Measurements from ENCODE around the gene SCUBE1.

The SCUBE1 gene

GRCh38 chr22:43243324-43243723, 99.8 kb downstream of the SCUBE1 start:
- no peak for TF ChIP-seq CTCF (IDR thresholded peaks at IDR 0.05)
- Histone ChIP-seq H3K4me1 (ENCODE audit: control insufficient read depth in 1 of 2, insufficient read depth in 1 of 2, low read depth in 1 of 2, low read length in 1 of 2) (no peaks in the 10 kb centered on the region), H3K9me3 (no peaks in the 10 kb centered on the region), H3K36me3 (no peaks in the 10 kb centered on the region), H3K27me3 (no peaks in the 10 kb centered on the region), H3K4me3 (ENCODE audit: low read depth in 1 of 2, low read length in 1 of 2) (no peak overlapping the region), H3K27ac (no peak overlapping the region)

GRCh38 chr22:43242627-43243026, 100.5 kb downstream of the SCUBE1 start:
- H3K4me3 ChIP-seq (ENCODE audit: low read depth in 1 of 2, low read length in 1 of 2): no peak overlapping the region
- no peaks in the 10 kb centered on the region for H3K9me3 ChIP-seq
- no peaks in the 10 kb centered on the region for H3K36me3 ChIP-seq
- H3K4me1 ChIP-seq (ENCODE audit: control insufficient read depth in 1 of 2, insufficient read depth in 1 of 2, low read depth in 1 of 2, low read length in 1 of 2): no peaks in the 10 kb centered on the region
- H3K27me3 ChIP-seq: no peaks in the 10 kb centered on the region
- no peak for TF ChIP-seq CTCF (IDR thresholded peaks at IDR 0.05)
- no peak overlapping the region for H3K27ac ChIP-seq

- Histone ChIP-seq H3K9me3 (no peaks in the 10 kb centered on the region), H3K4me3 (ENCODE audit: low read depth in 1 of 2, low read length in 1 of 2) (no peak overlapping the region), H3K27me3 (no peaks in the 10 kb centered on the region), H3K36me3 (no peaks in the 10 kb centered on the region), H3K27ac (no peak overlapping the region), H3K4me1 (ENCODE audit: control insufficient read depth in 1 of 2, insufficient read depth in 1 of 2, low read depth in 1 of 2, low read length in 1 of 2) (no peaks in the 10 kb centered on the region)
- TF ChIP-seq CTCF (IDR thresholded peaks at IDR 0.05): no peak
Observed at GRCh38 chr22:43241699-43242386, 101.3 kb downstream of the SCUBE1 start.

- Histone ChIP-seq H3K4me3 (ENCODE audit: low read depth in 1 of 2, low read length in 1 of 2) (no peak overlapping the region), H3K4me1 (ENCODE audit: control insufficient read depth in 1 of 2, insufficient read depth in 1 of 2, low read depth in 1 of 2, low read length in 1 of 2) (no peaks in the 10 kb centered on the region), H3K36me3 (no peaks in the 10 kb centered on the region), H3K27ac (no peak overlapping the region), H3K9me3 (no peaks in the 10 kb centered on the region), H3K27me3 (no peaks in the 10 kb centered on the region)
- TF ChIP-seq CTCF (IDR thresholded peaks at IDR 0.05): no peak
Observed at GRCh38 chr22:43241138-43241597, 102.0 kb downstream of the SCUBE1 start.

GRCh38 chr22:43240614-43241013, 102.6 kb downstream of the SCUBE1 start:
- TF ChIP-seq CTCF (IDR thresholded peaks at IDR 0.05): no peak
- Histone ChIP-seq H3K4me1 (ENCODE audit: control insufficient read depth in 1 of 2, insufficient read depth in 1 of 2, low read depth in 1 of 2, low read length in 1 of 2) (no peaks in the 10 kb centered on the region), H3K9me3 (no peaks in the 10 kb centered on the region), H3K27me3 (no peaks in the 10 kb centered on the region), H3K27ac (no peak overlapping the region), H3K4me3 (ENCODE audit: low read depth in 1 of 2, low read length in 1 of 2) (no peak overlapping the region), H3K36me3 (no peaks in the 10 kb centered on the region)
